Heart left ventricle (tissue), 16 donors: ENCODE data around the gene ST3GAL2. TPM values are rescaled to one million over a fixed set of nuclear protein-coding genes. Genes with fewer than 3 reads are reported as not detected.
"Not testable (repeated sequence)": the region's sequence is repeated elsewhere in the genome, so short reads cannot be mapped to it uniquely, and the experiment has no call there.

Source experiments
- ATAC-seq, 4 donors: fragments of 200-7000 bp; cut with Tn5 transposase; one replicate each; pipeline ENCODE4 v1.9.1; 2020 to 2022; ENCODE audit warnings: moderate library complexity in 4 of 4, mild to moderate bottlenecking in 3 of 4, moderate number of reproducible peaks in 1 of 4
- DNase-seq, 5 donors: peaks; one replicate each; pipeline ENCODE4 v3.0.0-alpha.2; 2020
- H3K27ac ChIP-seq, 12 donors: fragments of 200-600 bp; sonication (generic) in 4 of 12; one replicate each; pipeline versions ENCODE4 v1.5.0 to v1.8.0; 2016 to 2022; ENCODE audit warnings: mild to moderate bottlenecking in 2 of 12
- H3K27me3 ChIP-seq, 9 donors: fragments of 200-600 bp; sonication (generic) in 2 of 9; one replicate each; pipeline versions ENCODE4 v1.5.1 to v1.8.0; 2016 to 2022; ENCODE audit warnings: mild to moderate bottlenecking in 3 of 9
- H3K36me3 ChIP-seq, 9 donors: fragments of 200-600 bp; sonication (generic) in 2 of 9; one replicate each; pipeline versions ENCODE4 v1.5.0 to v1.8.0; 2018 to 2022; ENCODE audit warnings: mild to moderate bottlenecking in 2 of 9
- H3K4me1 ChIP-seq, 12 donors: fragments of 200-600 bp; sonication (generic) in 4 of 12; one replicate each; pipeline versions ENCODE4 v1.5.0 to v1.8.0; 2016 to 2022; ENCODE audit warnings: mild to moderate bottlenecking in 3 of 12
- H3K4me3 ChIP-seq, 12 donors: fragments of 200-600 bp; sonication (generic) in 4 of 12; one replicate each; pipeline versions ENCODE4 v1.5.0 to v1.8.0; 2017 to 2022; ENCODE audit warnings: mild to moderate bottlenecking in 9 of 12, moderate library complexity in 4 of 12
- H3K9me3 ChIP-seq, 12 donors: fragments of 200-600 bp; sonication (generic) in 4 of 12; one replicate each; pipeline versions ENCODE4 v1.5.0 to v1.8.0; 2016 to 2022; ENCODE audit warnings: mild to moderate bottlenecking in 1 of 12
- POLR2A ChIP-seq, 2 donors: fragments of 450-650 bp; IDR thresholded peaks; one replicate each; pipeline ENCODE4 v1.6.1; 2017; ENCODE audit warnings: antibody characterized with exemption in 2 of 2, mild to moderate bottlenecking in 2 of 2, moderate library complexity in 2 of 2
- WGBS, 4 donors: extraction: QIAGEN DNeasy Blood & Tissue Kit in 2 of 4; methylation state at CpG; one replicate each; pipeline versions ENCODE4 v1.1.5 to v1.1.7; 2013 to 2018; 5-methylcytosine and 5-hydroxymethylcytosine counted together
- intact Hi-C, 10 donors: fragments of 100-400 bp; cut with DNase I; formaldehyde crosslinking; loops; one replicate each; pipeline versions ENCODE4 v1.11.1 to v1.14.2; 2022
- polyA plus RNA-seq, 2 donors: library from polyadenylated mRNA; stranded (reverse); fragments of 200-250 nt; gene quantifications; one replicate each; pipeline ENCODE4 v1.2.3, GENCODE V29; 2013
- total RNA-seq, 9 donors: library from RNA; depleted of rRNA in 2 of 9; stranded (reverse); fragments of >200 nt in 2 of 9; fragmentation: NEBNext Ultra II Directional in 3 of 9; extraction: Animal tissue kit (Norgen Biotek cat#: 25700) in 3 of 9; gene quantifications; one replicate each; pipeline versions ENCODE4 v1.1.0 to v1.2.4, GENCODE V29; 2016 to 2023
- TF ChIP-seq, protein P1 (sequence below), 12 donors: fragments of 200-600 bp; sonication (generic) in 4 of 12; IDR thresholded peaks; one replicate each; pipeline versions ENCODE4 v1.5.0 to v1.8.0; 2018 to 2022; ENCODE audit warnings: antibody characterized with exemption in 12 of 12, mild to moderate bottlenecking in 5 of 12
- donor health status: ischemic (EF 13 %, LVEDD 7.1; RV severe dilation, severe dysfunction).
- donor health status: healthy with polysubstance abuse.
- donor health status: DM: no; HTN: yes; CAD: no.
- donor health status: DM: no; HTN: no; CAD: no.
- donor health status: ischemic (EF 25% LVEDD 6.9; RV normal size, moderate dysfunction).
- donor health status: ischemic (EF 25% LVEDD 5.7; RV mildly dilated, moderate dysfunction).
- donor health status: healthy.
- donor health status: DM: yes; HTN: yes; CAD: no.
- donor health status: ischemic (EF 35%, LVEDD 5.7; RV mildly dilated, moderate dysfunction).
- donor health status: nonischemic (EF 11% LVEDD 7.7; RV severe dilation, severe dysfunction).
- donor health status: DM: yes; HTN: yes; CAD: no.
- donor health status: PGD.
- donor health status: ischemic (EF 29% LVEDD 5.4; RV normal size, mild dysfunction).
- donor health status: nonischemic (EF 23%, LVEDD 6.1; RV moderate dilation, normal function).

ST3GAL2 gene
- total and polyA plus RNA-seq, 11 donors: 8.4 to 44.6 (median 20.1) TPM

DNA sequence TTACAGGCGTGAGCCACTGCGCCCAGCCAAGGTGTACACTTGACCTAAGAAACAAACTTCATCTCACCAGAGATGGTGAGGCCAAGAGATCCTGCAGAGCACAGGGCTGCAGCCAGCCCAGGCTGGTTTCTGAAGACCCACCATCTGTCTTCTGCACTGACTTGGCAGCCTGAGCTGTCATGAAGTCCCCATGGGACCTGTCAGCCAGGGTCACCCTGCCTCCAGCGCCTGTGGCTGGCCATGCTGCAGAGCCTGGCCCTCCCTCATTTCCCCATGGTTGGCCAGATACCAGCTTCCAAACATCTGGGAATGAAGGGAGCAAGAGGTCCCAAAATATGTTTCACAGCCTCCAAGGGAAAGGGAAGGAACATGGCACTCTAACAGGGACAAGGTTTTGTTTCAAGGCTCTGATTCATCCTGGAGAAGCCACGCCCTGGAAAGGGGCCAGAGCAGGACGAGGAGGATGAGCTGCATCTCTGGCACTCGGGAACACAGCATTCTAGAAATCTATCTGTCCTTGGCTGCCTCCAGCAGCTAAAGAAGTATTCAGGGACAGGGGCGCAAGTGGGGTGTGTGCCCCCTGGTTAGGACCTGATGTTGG lies 46.9 kb downstream of the ST3GAL2 start:
- TF ChIP-seq POLR2A (IDR thresholded peaks at IDR 0.05): no peak
- TF ChIP-seq, protein P1, sequence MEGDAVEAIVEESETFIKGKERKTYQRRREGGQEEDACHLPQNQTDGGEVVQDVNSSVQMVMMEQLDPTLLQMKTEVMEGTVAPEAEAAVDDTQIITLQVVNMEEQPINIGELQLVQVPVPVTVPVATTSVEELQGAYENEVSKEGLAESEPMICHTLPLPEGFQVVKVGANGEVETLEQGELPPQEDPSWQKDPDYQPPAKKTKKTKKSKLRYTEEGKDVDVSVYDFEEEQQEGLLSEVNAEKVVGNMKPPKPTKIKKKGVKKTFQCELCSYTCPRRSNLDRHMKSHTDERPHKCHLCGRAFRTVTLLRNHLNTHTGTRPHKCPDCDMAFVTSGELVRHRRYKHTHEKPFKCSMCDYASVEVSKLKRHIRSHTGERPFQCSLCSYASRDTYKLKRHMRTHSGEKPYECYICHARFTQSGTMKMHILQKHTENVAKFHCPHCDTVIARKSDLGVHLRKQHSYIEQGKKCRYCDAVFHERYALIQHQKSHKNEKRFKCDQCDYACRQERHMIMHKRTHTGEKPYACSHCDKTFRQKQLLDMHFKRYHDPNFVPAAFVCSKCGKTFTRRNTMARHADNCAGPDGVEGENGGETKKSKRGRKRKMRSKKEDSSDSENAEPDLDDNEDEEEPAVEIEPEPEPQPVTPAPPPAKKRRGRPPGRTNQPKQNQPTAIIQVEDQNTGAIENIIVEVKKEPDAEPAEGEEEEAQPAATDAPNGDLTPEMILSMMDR (IDR thresholded peaks at IDR 0.05): no peak
- H3K36me3 ChIP-seq: peaks cover 0 to 49% (median 22%) of the 10 kb centered on the region in 9 donors
- intact Hi-C loops: loop anchor here in 5 of 10 donors (5.0 to 10.0 kb wide), 4 partner anchors 45 to 83 kb away; partner anchors contain the start of genes FCSK (in 1 of the 5) and ST3GAL2 (in 1 of the 5)
- peak in 2 of 5 donors; percentile 54 to 59 for DNase-seq
- WGBS, 4 donors: 62 to 68% (median 64%) methylated on average over 6 to 7 of the region's 7 CpGs
- ATAC-seq: peak in 3 of 4 donors; percentile 22 to 60 (median 46)
- no peaks in the 10 kb centered on the region for H3K9me3 ChIP-seq
- H3K4me3 ChIP-seq: no peak overlapping the region
- H3K27ac ChIP-seq: peak overlapping the region in 1 of 12 donors; percentile 43
- no peaks in the 10 kb centered on the region for H3K27me3 ChIP-seq
- peaks cover 0 to 26% (median 9%) of the 10 kb centered on the region in 12 donors for H3K4me1 ChIP-seq

DNA sequence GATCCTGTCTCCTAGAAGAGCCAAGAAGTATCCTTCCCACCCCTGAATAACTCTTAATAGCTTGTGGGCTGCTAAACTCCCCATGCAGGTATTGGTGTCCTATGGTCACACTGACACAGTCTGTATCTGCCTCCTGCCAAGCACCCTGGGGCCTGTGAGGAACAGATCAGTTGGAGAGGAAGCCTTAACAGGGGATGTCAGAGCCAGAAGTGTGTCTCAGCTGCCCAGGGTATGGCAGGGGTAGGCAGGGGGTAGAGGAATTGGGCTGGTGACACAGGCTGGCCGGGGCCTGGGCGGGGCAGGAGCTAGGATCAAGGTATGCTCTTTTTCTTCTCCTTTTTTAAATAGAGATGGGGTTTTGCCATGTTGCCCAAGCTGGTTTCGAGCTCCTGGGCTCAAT lies 47.5 kb downstream of the ST3GAL2 start:
- TF ChIP-seq POLR2A (IDR thresholded peaks at IDR 0.05): no peak
- TF ChIP-seq, protein P1 (IDR thresholded peaks at IDR 0.05): no peak
- DNase-seq (no peak), ATAC-seq (no peak)
- Histone ChIP-seq H3K27me3 (no peaks in the 10 kb centered on the region), H3K27ac (peak overlapping the region in 1 of 12 donors; percentile 43), H3K9me3 (no peaks in the 10 kb centered on the region), H3K36me3 (peaks cover 0 to 52% (median 22%) of the 10 kb centered on the region in 9 donors), H3K4me1 (peaks cover 0 to 24% (median 10%) of the 10 kb centered on the region in 12 donors), H3K4me3 (no peak overlapping the region)
- intact Hi-C loops: loop anchor here in 5 of 10 donors (5.0 to 10.0 kb wide), 4 partner anchors 46 to 83 kb away; partner anchors contain the start of genes FCSK (in 1 of the 5) and ST3GAL2 (in 1 of the 5)
- 95 to 97% (median 96%) methylated on average over 3 of the region's 3 CpGs for WGBS, 4 donors

DNA sequence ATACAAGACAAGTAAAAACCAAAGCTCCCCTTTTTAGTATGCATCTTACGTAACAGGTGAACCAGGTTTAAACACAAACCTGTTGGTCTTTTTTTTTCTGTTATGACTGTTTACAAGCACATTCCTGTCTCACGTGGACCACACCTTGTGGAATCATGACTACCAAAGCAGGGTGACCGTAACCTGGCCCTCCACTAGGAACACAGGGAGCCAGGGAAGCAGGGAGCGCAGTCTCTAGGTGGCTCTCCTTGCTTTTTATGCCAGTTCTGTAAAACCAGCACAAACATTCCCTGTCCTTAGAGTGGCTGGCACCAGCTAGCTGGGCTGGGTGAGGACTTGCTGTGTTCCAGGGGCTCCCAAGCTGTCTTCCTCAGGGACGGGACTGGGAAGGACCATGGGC lies 48.1 kb downstream of the ST3GAL2 start:
- intact Hi-C loops: loop anchor here in 5 of 10 donors (5.0 to 10.0 kb wide), 4 partner anchors 47 to 84 kb away; partner anchors contain the start of genes FCSK (in 1 of the 5) and ST3GAL2 (in 1 of the 5)
- ATAC-seq: no peak
- WGBS, 4 donors: 93 to 98% (median 95%) methylated on average over 5 of the region's 5 CpGs
- H3K4me1 ChIP-seq: peaks cover 0 to 27% (median 9%) of the 10 kb centered on the region in 12 donors
- H3K27me3 ChIP-seq: no peaks in the 10 kb centered on the region
- DNase-seq: no peak
- TF ChIP-seq POLR2A (IDR thresholded peaks at IDR 0.05): no peak
- TF ChIP-seq, protein P1 (IDR thresholded peaks at IDR 0.05): no peak
- no peak overlapping the region for H3K4me3 ChIP-seq
- H3K27ac ChIP-seq: no peak overlapping the region
- H3K9me3 ChIP-seq: no peaks in the 10 kb centered on the region
- H3K36me3 ChIP-seq: peaks cover 0 to 57% (median 22%) of the 10 kb centered on the region in 9 donors

DNA sequence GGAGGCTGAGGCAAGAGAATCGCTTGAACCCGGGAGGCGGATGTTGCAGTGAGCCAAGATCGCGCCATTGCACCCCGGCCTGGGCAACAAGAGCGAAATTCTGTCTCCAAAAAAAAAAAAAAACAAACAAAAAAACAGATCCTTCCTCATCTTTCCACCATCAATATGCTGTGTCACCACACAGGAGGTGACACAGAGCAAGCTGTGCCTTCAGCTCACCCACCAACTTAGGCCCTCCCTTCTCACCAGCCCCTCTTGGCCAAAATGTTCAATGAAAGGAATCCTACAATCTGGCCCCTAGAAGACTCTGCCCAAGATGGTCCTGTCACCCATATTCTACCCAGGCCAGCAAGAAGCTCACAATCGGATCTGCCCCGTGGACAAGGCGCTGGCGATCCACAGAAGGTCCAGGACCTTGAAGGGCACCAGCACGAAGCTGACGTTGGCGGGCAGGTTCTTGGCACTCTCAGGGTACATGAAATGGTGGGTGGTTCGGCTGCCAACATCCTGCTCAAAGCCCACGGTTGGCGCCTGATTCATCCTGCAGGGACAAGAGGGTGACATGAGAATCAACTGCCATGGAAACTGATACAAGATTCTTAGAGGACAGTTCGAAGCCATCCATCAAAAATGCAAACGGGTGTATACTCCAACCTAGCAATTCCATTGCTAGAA lies 50.8 kb downstream of the ST3GAL2 start:
- DNase-seq (peak in 1 of 5 donors; percentile 44), ATAC-seq (peak in 2 of 4 donors; percentile 9 to 21)
- Histone ChIP-seq H3K4me1 (peaks cover 0 to 21% (median 8%) of the 10 kb centered on the region in 12 donors), H3K27me3 (no peaks in the 10 kb centered on the region), H3K36me3 (peaks cover 0 to 56% (median 25%) of the 10 kb centered on the region in 9 donors), H3K9me3 (no peaks in the 10 kb centered on the region), H3K4me3 (no peak overlapping the region), H3K27ac (no peak overlapping the region)
- no peak for TF ChIP-seq POLR2A (IDR thresholded peaks at IDR 0.05)
- TF ChIP-seq, protein P1 (IDR thresholded peaks at IDR 0.05): no peak
- WGBS, 4 donors: 86 to 91% (median 89%) methylated on average over 19 of the region's 19 CpGs
- intact Hi-C loops: no loop called here

DNA sequence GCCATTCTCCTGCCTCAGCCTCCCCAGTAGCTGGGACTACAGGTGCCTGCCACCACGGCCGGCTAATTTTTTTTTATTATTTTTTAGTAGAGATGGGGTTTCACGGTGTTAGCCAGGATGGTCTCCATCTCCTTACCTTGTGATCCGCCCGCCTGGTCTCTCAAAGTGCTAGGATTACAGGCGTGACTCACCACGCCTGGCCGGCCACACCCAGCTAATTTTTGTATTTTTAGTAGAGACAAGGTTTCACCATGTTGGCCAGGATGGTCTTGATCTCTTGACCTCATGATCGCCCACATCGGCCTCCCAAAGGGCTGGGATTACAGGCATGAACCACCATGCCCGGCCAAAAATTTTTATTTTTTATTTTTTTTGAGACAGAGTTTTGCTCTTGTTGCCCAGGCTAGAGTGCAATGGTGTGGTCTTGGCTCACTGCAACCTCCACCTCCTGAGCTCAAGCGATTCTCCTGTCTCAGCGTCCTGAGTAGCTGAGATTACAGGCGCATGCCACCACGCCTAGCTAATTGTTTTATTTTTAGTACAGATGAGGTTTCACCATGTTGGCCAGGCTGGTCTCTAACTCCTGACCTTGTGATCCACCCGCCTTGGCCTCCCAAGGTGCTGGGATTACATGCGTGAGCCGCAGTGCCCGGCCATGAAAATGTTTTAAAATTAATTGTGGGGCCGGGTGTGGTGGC lies 52.5 kb downstream of the ST3GAL2 start:
- H3K4me1 ChIP-seq: peaks cover 0 to 17% (median 3%) of the 10 kb centered on the region in 12 donors
- intact Hi-C loops, H3K4me3 ChIP-seq, H3K9me3 ChIP-seq, H3K27me3 ChIP-seq: not testable (repeated sequence)
- 71 to 77% (median 73%) methylated on average over 18 to 20 of the region's 20 CpGs for WGBS, 4 donors
- peak overlapping the region in 10 of 12 donors; percentile 17 to 80 (median 68) for H3K27ac ChIP-seq
- DNase-seq (peak in 4 of 5 donors; percentile 25 to 64 (median 43)), ATAC-seq (peak; percentile 11 to 58 (median 36))
- peaks cover 0 to 58% (median 25%) of the 10 kb centered on the region in 9 donors for H3K36me3 ChIP-seq
